Measurements from ENCODE around the gene SLC2A10.
A peak's percentile ranks its signal among the peaks of the same experiment; 100 is the strongest.

Gene SLC2A10

DNA sequence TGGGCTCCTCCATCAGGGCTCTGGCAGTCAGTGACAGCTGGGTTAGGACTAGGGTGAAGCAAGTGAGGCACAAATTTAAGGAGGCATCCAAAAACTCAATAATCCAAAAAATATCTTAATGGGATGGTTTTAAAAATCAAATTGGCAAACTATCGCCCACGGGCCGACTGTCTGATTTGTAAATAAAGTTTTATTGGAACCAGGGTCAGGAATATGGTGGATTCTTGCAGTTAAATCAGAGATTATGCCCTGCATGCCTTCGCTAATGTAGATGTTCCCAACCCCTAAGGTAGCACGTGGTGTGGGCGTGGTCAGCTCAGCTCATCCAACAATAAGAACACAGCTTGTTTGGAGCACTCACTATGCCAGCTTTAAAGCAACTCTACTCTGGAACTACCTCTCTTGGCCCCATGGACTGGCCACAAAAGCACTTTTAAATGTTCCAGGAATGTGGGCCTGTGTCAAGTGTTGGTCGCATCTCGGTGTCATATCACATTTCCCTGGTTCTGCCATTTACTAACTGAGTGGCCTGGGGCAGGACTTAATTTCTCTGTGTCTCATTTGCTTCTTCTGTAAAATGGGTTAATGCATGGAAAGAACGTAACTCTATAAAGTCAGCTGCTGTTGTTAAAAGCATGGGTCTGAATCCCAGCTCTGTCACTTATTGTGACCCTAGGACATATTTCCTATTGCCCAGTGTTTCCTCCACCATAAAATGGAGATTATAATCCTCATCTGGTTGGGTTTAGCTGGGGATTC, 27.2 kb upstream of the SLC2A10 start:
- DNase-seq = no peak

GRCh38 chr20:46683011-46683667, 26.3 kb upstream of the SLC2A10 start:
- DNase-seq = no peak

GRCh38 chr20:46683668-46683938, 25.8 kb upstream of the SLC2A10 start:
- DNase-seq = no peak

DNA sequence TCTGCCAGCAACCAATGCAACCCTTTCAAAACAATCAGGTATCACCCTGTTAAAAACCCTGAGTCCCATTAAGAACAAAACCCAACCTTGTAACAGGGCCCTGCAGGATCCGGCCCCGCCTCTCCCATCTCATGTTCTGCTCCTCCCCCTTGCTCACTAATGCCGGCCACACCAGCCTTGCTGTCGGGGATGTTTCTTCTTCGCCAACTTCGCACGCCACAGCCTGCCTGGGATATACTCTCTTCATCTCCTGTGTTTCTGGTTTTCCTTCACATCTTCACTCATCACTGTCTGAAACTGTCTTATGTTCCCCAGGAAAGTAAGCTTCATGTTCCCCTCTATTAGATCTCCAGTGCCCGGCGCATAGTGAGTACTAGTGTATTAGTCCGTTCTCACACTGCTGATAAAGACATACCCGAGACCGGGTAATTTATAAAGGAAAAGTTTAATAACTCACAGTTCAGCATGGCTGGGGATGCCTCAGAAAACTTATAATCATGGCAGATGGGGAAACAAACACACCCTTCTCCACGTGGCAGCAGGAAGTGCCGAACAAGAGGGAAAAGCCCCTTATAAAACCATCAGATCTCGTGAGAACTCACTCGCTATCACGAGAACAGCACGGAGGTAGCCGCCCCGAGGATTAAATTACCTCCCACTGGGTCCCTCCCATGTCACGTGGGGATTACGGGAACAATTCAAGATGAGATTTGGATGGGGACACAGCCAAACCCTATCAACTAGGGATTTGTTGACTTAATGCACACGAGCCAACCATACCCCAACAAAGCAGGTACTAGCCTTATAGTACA, 25.3 kb upstream of the SLC2A10 start:
- no peak for DNase-seq

GRCh38 chr20:46688151-46689081, 21.0 kb upstream of the SLC2A10 start:
- no peak for DNase-seq

- DNase-seq = peak; percentile 88 to 98 (median 95)
Measured at GRCh38 chr20:46689082-46689753, 20.2 kb upstream of the SLC2A10 start, which contains the start of gene TP53RK. Gene TP53RK (minus strand): TSS chr20:46689444. CDS start chr20:46689414, 30 bp downstream.

DNA sequence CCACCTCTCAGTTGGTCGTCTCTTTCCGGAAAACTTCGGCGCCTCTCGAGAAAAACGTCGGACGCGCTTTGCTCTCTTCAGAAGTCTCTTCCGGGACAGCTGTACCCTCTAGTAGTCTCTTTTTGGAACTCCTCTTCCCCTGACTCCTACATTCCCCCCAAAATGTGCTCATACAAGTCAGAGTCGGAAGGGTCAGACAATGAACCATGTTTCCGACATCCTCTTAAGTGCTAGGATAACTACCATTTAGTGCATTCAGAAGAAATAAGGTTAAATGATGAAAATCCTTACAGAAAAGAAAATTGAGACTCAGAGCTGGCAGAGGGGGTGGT, 19.7 kb upstream of the SLC2A10 start:
- no peak for DNase-seq

- no peak for DNase-seq
Measured at GRCh38 chr20:46690219-46691106, 19.0 kb upstream of the SLC2A10 start.

DNA sequence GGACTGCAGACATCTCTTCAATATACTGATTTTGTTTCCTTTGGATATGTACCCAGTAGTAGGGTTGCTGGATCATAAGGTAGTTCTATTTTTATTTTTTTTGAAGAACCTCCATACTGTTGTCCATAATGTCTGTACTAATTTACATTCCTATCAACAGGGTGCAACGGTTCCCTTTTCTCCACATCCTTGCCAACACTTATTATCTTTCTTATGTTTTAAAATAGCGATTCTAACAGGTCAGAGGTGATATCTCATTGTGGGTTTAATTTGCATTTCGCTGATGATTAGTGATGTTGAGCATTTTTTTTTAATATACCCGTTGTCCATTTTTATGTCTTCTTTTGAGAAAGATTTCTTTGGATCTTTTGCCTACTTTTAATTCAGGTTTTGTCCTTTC, 18.3 kb upstream of the SLC2A10 start:
- DNase-seq = no peak

GRCh38 chr20:46694484-46694883, 15.0 kb upstream of the SLC2A10 start:
- DNase-seq = no peak

- no peak for DNase-seq
Measured at GRCh38 chr20:46695892-46696291, 13.6 kb upstream of the SLC2A10 start.

- DNase-seq = no peak
Measured at GRCh38 chr20:46696791-46697279, 12.6 kb upstream of the SLC2A10 start.

DNA sequence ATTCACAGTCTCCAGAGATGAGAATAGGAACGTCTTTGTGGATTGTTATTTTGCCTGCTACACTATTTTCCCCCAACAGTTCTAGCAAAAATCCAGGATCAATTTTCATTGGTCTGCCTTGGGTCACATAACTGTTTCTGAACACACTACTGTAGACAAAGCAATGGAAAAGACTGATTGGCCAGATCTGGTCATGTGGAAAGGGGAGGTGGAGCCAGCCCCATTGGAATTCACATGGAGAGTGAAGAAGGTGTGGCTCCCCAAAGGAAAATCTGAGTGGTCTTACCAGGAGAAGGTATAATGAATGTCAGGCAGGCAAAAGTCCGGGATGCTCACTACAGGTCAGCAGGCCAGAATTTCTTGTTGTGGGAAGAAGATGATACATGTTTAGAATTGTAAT, 10.7 kb upstream of the SLC2A10 start:
- no peak for DNase-seq

DNA sequence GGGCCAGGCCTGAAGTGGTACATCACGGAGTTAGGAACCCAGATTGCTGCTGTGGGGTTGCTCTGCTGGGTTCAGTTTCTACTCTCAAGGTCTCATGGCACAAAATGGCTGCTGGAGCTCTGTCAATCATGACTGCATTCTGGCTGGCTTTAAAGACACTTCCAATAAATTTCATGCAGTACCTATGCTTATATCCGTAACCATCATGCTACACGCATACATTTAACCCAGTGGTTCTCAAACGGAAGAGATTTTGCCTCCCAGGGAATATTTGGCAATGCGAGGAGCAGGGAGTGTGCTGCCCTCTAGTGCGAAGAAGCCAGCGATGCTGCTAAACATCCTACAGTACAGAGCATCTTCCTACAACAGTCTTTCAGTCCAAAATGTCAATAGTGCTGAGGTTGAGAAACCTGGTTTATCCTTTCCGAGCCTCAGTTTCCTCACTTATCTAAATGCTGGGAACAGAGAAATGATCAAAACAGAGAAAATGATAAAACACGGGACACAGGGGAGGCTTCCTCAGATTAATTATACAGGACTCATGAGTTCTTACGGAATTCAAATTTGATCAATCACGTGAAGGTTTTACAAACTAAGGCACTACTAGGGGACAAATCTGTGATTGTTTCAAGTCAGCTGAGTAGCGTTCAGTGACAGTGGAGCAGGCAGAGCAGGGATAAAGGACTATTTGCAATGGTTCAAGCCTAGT, 9.6 kb upstream of the SLC2A10 start:
- DNase-seq = no peak

DNA sequence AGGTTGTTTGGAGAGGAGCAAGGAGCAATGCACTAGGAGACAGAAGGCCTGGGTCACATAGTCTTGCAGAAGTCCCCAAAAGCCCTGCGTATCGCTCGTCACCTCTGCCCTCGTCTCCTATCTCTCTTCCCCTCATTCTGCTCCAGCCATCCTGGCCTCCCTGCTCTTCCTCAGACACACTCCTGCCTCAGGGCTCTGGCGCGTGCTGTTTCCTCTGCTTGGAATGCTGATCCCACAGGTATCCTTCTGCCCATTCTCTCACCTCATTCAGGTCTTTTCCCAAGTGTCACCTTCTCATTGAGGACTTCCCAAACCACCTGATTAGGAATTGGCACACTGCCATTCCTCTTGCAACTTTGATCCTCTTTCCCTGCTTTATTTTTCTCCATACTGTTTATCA, 9.0 kb upstream of the SLC2A10 start:
- no peak for DNase-seq

DNA sequence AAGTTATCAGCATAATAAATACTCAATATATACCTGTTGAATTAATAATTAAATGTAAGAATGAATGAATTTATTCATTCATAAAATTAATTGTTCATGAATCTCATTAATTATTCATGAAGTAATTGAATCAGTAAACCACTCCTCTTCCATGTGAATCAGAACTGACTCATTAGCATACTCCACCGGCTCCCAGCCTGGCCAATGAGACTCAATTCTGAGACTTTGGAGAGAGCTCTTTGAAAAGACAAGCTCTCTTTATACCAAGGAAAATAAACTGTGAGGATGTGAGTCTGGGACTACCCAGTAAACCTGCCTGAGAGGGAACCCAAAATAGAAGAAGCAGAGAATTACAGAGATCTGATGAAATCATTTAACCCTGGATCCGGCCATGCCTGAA, 8.4 kb upstream of the SLC2A10 start:
- no peak for DNase-seq

DNA sequence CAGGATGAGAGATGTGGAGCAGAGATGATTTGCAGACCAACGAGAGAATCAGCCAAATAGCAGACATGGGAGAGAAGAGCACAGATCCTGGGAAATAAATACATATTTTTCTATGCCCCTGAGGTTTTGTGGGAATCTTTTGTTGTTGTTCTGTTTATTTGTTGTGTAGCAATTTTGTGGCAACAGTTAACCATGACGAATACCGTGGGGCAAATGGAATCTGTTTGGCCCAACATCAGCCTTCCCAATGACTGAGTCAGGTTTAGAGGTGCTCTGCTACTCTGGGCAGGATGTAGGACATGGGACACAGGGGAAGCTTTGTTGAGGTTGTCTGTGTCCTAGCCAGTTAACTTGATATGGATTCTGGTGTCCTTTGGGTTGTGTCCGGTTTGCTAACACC, 7.9 kb upstream of the SLC2A10 start:
- DNase-seq = no peak

DNA sequence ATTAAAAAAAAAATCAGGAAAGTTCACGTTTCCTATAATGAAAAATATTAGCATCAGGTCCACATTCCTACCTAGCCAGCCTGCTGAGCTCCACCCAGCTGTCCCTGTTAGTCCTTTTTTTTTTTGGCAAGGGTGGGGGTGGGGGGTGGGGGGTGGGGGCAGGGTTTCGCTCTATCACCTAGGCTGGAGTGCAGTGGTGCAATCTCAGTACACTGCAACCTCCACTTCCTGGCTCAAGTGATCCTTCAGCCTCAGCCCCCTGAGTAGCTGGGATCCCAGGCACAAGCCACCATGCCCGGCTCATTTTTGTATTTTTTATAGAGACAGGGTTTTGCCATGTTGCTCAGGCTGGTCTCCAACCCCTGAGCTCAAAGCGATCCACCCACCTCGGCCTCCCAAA, 7.5 kb upstream of the SLC2A10 start:
- no peak for DNase-seq

- DNase-seq = no peak
Measured at GRCh38 chr20:46702447-46703203, 6.8 kb upstream of the SLC2A10 start.

- DNase-seq = no peak
Measured at GRCh38 chr20:46703435-46703834, 6.0 kb upstream of the SLC2A10 start.

Measured in stimulated activated naive CD4-positive, alpha-beta T cell (primary cell).